Amygdala (tissue), 56 donors: ENCODE data around the gene MXRA8.

Experiments
- DNase-seq, 56 donors: peaks; one replicate each; lab custom pipeline; 2025; lab: John Stamatoyannopoulos, UW

The MXRA8 gene

GRCh38 chr1:1338278-1338677 lies 20.1 kb downstream of the MXRA8 start:
- no peak for DNase-seq

GRCh38 chr1:1337793-1338147 lies 20.6 kb downstream of the MXRA8 start:
- DNase-seq, result no peak

- no peak for DNase-seq
Measured at GRCh38 chr1:1336931-1337792, 21.2 kb downstream of the MXRA8 start.

- no peak for DNase-seq
Measured at GRCh38 chr1:1336446-1336845, 21.9 kb downstream of the MXRA8 start.

- DNase-seq, result no peak
Measured at GRCh38 chr1:1335792-1336248, 22.5 kb downstream of the MXRA8 start.

- no peak for DNase-seq
Measured at GRCh38 chr1:1335283-1335682, 23.1 kb downstream of the MXRA8 start.

- no peak for DNase-seq
Measured at GRCh38 chr1:1334835-1335234, 23.5 kb downstream of the MXRA8 start.

- no peak for DNase-seq
Measured at GRCh38 chr1:1333551-1334241, 24.7 kb downstream of the MXRA8 start.

- no peak for DNase-seq
Measured at GRCh38 chr1:1332774-1333480, 25.4 kb downstream of the MXRA8 start.

- no peak for DNase-seq
Measured at GRCh38 chr1:1332031-1332755, 26.2 kb downstream of the MXRA8 start.

GRCh38 chr1:1331068-1331965 lies 27.0 kb downstream of the MXRA8 start, which contains the start of gene TAS1R3:
Gene TAS1R3 (plus strand): TSS chr1:1331280. CDS start chr1:1331346, 66 bp downstream.
- DNase-seq, result no peak

GRCh38 chr1:1330366-1331067 lies 27.8 kb downstream of the MXRA8 start:
- DNase-seq, result no peak

GRCh38 chr1:1329304-1330210 lies 28.8 kb downstream of the MXRA8 start:
- DNase-seq, result no peak

GRCh38 chr1:1328254-1328653 lies 30.1 kb downstream of the MXRA8 start:
- no peak for DNase-seq

GRCh38 chr1:1327291-1327690 lies 31.1 kb downstream of the MXRA8 start:
- DNase-seq, result no peak

- no peak for DNase-seq
Measured at GRCh38 chr1:1326075-1326605, 32.2 kb downstream of the MXRA8 start.

GRCh38 chr1:1325288-1326074 lies 32.9 kb downstream of the MXRA8 start:
- no peak for DNase-seq
